GM06990 (cell line): ENCODE results near the gene COL23A1.
"Not testable (repeated sequence)": the region's sequence is repeated elsewhere in the genome, so short reads cannot be mapped to it uniquely, and the experiment has no call there.

Experiments used
- DNase-seq: peaks from one replicate; pipeline ENCODE4 v3.0.0-alpha.2; 2011; ENCODE audit not compliant: insufficient read length; ENCODE audit errors: extremely low read depth
- H3K27me3 ChIP-seq: replicated peaks from 2 replicates; pipeline ENCODE4 v1.6.0; 2011; ENCODE audit warnings: low read length; ENCODE audit not compliant: control insufficient read depth, insufficient read depth
- H3K36me3 ChIP-seq: 2 replicates; pipeline ENCODE4 v1.5.1; 2011; ENCODE audit warnings: low read length; ENCODE audit not compliant: control insufficient read depth, insufficient read depth
- H3K4me3 ChIP-seq: replicated peaks from 2 replicates; pipeline ENCODE4 v1.5.1; 2011; ENCODE audit warnings: low read depth, mild to moderate bottlenecking, control low read depth, low read length
- TF ChIP-seq, protein P1 (sequence below): IDR thresholded peaks from 2 replicates; pipeline ENCODE4 v1.5.1; 2011; ENCODE audit warnings: low read length, control low read depth, mild to moderate bottlenecking, inconsistent platforms; ENCODE audit not compliant: insufficient read depth, poor library complexity, severe bottlenecking

The COL23A1 gene

DNA sequence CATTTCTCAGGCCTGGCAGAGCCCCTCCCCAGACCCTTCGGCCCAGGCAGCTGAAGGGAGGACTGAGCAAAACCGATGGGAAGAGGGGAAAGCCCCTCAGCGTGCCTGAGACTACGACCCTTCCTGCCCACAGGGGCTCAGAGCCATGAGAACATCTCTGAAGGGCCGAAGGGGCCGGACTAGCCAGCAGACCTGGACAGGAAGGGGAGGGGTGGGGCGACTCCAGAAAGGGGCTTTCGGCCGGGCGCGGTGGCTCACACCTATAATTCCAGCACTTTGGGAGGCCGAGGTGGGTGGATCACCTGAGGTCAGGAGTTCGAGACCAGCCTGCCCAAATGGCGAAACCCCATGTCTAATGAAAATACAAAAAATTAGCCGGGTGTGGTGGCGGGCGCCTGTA lies 271.8 kb downstream of the COL23A1 start:
- H3K4me3 ChIP-seq, result no peak overlapping the region
- DNase-seq, result no peak
- TF ChIP-seq, protein P1, sequence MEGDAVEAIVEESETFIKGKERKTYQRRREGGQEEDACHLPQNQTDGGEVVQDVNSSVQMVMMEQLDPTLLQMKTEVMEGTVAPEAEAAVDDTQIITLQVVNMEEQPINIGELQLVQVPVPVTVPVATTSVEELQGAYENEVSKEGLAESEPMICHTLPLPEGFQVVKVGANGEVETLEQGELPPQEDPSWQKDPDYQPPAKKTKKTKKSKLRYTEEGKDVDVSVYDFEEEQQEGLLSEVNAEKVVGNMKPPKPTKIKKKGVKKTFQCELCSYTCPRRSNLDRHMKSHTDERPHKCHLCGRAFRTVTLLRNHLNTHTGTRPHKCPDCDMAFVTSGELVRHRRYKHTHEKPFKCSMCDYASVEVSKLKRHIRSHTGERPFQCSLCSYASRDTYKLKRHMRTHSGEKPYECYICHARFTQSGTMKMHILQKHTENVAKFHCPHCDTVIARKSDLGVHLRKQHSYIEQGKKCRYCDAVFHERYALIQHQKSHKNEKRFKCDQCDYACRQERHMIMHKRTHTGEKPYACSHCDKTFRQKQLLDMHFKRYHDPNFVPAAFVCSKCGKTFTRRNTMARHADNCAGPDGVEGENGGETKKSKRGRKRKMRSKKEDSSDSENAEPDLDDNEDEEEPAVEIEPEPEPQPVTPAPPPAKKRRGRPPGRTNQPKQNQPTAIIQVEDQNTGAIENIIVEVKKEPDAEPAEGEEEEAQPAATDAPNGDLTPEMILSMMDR, result no peak
- no peaks in the 10 kb centered on the region for H3K27me3 ChIP-seq
- H3K36me3 ChIP-seq, result no peaks in the 10 kb centered on the region; the same call in 1 of the 2 replicates

DNA sequence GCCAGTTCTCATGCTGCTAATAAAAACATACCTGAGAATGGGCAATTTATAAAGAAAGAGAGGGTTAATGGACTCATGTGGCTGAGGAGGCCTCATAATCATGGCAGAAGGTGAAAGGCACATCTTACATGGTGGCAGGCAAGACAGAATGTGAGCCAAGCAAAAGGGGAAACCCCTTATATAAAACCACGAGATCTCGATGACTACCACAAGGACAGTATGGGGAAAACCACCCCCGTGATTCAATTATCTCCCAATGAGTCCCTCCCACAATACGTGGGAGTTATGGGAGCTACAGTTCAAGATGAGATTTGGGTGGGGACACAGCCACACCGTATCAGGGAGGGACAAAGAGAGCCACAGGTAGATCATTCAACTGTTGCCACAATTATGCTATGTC lies 272.5 kb downstream of the COL23A1 start:
- H3K27me3 ChIP-seq, H3K4me3 ChIP-seq, H3K36me3 ChIP-seq, DNase-seq: not testable (repeated sequence)

DNA sequence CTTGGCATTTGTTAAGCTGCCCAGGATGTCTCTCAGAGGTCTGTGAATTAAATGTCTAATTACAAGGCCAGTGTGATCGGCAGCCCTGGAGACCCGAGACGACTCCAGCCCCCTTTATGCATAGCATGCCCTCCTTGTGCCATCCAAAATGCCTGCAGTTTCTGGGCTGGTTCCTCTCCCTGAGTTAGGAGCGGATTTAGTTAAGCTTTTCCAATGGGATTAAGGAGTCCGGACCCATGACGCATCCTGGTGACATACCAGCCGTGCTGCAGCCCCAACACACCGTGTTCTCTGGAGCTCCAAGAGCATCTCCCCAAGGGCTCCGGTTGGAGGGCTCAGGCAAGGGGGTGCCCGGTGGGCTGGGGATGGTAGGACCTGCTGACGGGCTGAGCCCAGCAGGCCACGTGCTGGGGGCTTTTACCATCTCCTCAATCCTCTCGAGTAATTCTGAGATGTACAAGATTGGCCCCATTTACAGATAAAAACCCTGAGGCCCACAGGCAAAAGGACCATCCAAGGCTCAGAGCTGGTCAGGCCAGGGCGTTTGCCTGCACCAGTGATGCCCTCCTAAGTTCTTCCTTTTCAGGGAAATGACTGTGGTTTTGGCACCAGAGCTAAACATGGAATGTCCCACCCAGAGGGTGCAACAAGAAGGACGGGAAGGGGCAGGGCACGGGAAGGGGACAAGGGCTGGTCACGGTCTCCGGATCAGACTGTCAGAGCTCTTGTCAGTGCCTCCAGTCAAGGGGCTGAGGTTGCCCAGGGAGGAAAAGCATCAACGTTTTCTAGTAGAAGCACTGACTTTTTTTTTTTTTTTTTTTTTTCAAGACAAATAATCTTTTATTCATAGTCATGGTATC lies 275.0 kb downstream of the COL23A1 start:
- no peak for DNase-seq
- no peaks in the 10 kb centered on the region; the same call in 1 of the 2 replicates for H3K36me3 ChIP-seq
- no peaks in the 10 kb centered on the region for H3K27me3 ChIP-seq
- TF ChIP-seq, protein P1, result no peak
- H3K4me3 ChIP-seq, result no peak overlapping the region

GRCh38 chr5:178314061-178314660 lies 276.0 kb downstream of the COL23A1 start:
- TF ChIP-seq, protein P1, result no peak
- no peak for DNase-seq
- no peaks in the 10 kb centered on the region for H3K36me3 ChIP-seq
- H3K4me3 ChIP-seq, result no peak overlapping the region
- no peaks in the 10 kb centered on the region for H3K27me3 ChIP-seq

DNA sequence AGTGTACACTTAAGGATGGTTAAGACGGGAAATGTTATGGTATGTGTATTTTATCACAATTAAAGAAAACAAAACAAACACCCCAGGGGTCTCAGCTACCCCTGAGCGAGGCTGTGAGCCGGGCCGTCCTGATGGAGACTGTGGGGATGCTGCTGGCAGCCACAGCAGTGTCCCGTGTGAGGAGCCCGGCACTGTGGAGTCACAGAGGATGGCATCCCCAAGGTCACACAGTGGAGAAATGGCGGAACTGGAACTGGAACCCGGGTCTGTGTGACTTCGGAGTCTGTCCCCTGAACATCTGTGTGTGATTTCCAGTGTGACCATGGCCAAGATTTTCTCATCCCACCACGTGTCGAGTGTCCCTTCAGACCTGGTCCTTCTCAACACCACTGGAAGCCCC lies 276.9 kb downstream of the COL23A1 start:
- no peaks in the 10 kb centered on the region for H3K36me3 ChIP-seq
- TF ChIP-seq, protein P1, result no peak
- no peaks in the 10 kb centered on the region for H3K27me3 ChIP-seq
- no peak overlapping the region for H3K4me3 ChIP-seq
- DNase-seq, result no peak

DNA sequence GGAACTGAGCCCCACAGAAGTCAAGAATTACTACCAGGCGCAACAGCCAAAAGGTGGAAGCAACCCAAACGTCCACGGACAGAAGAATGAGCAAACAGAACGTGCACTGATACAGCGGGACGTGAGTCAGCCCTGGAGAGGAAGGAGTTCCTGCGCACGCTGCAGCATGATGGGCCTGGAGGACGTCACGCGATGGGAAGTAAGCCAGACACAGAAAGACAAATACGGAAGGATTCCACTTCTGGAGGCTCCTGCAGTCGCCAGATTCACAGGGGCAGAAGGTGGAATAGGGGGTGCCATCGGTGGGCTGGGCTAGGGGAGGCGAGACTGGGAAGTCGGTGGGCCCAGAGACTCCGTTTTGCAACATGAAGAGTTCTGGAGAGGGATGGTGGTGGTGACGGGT lies 277.3 kb downstream of the COL23A1 start:
- H3K36me3 ChIP-seq, result no peaks in the 10 kb centered on the region
- no peak overlapping the region for H3K4me3 ChIP-seq
- no peaks in the 10 kb centered on the region for H3K27me3 ChIP-seq
- DNase-seq, result no peak
- TF ChIP-seq, protein P1, result no peak
